H9 (cell line): ENCODE data around the gene ADGRG1. TPM values are rescaled to one million over a fixed set of nuclear protein-coding genes. Genes with fewer than 3 reads are reported as not detected.

Experiments
- DNase-seq: peaks from one replicate; pipeline ENCODE4 v3.0.0-alpha.2; 2017
- H2AFZ ChIP-seq: one replicate; pipeline ENCODE4 v1.6.1; 2013; ENCODE audit warnings: mild to moderate bottlenecking, low read length, control low read depth, moderate library complexity
- H2AK5ac ChIP-seq: 2 replicates; pipeline ENCODE4 v1.6.1; 2013; ENCODE audit warnings: low read length, control low read depth, mixed read lengths; ENCODE audit not compliant: insufficient read length
- H2BK120ac ChIP-seq: one replicate; pipeline ENCODE4 v1.6.1; 2013; ENCODE audit warnings: low read depth, mild to moderate bottlenecking, low read length, control low read depth, inconsistent platforms; ENCODE audit not compliant: poor library complexity, severe bottlenecking
- H2BK12ac ChIP-seq: 2 replicates; pipeline ENCODE4 v1.6.1; 2013; ENCODE audit warnings: low read length, control low read depth, mixed read lengths, low read depth; ENCODE audit not compliant: insufficient read length
- H2BK15ac ChIP-seq: 2 replicates; pipeline ENCODE4 v1.6.1; 2013; ENCODE audit warnings: low read depth, low read length, control low read depth
- H2BK20ac ChIP-seq: one replicate; pipeline ENCODE4 v1.6.1; 2013; ENCODE audit warnings: low read depth, mild to moderate bottlenecking, low read length, control low read depth, inconsistent platforms; ENCODE audit not compliant: poor library complexity, severe bottlenecking
- H2BK5ac ChIP-seq: 2 replicates; pipeline ENCODE4 v1.6.1; 2013; ENCODE audit warnings: low read length, control low read depth, mixed read lengths; ENCODE audit not compliant: insufficient read length
- H3K14ac ChIP-seq: 2 replicates; pipeline ENCODE4 v1.6.1; 2013; ENCODE audit warnings: low read length, control low read depth; ENCODE audit not compliant: insufficient read depth
- H3K18ac ChIP-seq: 2 replicates; pipeline ENCODE4 v1.6.1; 2013; ENCODE audit warnings: low read depth, mild to moderate bottlenecking, mixed read lengths, low read length, control low read depth; ENCODE audit not compliant: insufficient read length
- H3K23ac ChIP-seq: 2 replicates; pipeline ENCODE4 v1.6.1; 2013; ENCODE audit warnings: low read length, control low read depth, mixed read lengths, low read depth; ENCODE audit not compliant: insufficient read length
- H3K23me2 ChIP-seq: 2 replicates; pipeline ENCODE4 v1.6.1; 2013; ENCODE audit warnings: low read depth, mild to moderate bottlenecking, mixed read lengths, low read length, control low read depth; ENCODE audit not compliant: insufficient read length, poor library complexity, severe bottlenecking
- H3K27ac ChIP-seq: 2 replicates; pipeline ENCODE4 v1.5.1; 2013; ENCODE audit warnings: low read length, control low read depth, mixed read lengths, low read depth; ENCODE audit not compliant: insufficient read length
- H3K27me3 ChIP-seq: 2 replicates; pipeline ENCODE4 v1.6.1; 2013; ENCODE audit warnings: low read length, control low read depth, inconsistent platforms; ENCODE audit not compliant: insufficient read depth
- H3K4ac ChIP-seq: 2 replicates; pipeline ENCODE4 v1.6.1; 2013; ENCODE audit warnings: low read depth, mild to moderate bottlenecking, control low read depth, inconsistent platforms, low read length, moderate library complexity
- H3K4me1 ChIP-seq: 2 replicates; pipeline ENCODE4 v1.6.1; 2013; ENCODE audit warnings: low read length, control low read depth, inconsistent platforms; ENCODE audit not compliant: insufficient read depth
- H3K4me2 ChIP-seq: 2 replicates; pipeline ENCODE4 v1.6.1; 2013; ENCODE audit warnings: low read length, control low read depth, mixed read lengths; ENCODE audit not compliant: insufficient read length, insufficient read depth
- H3K56ac ChIP-seq: 2 replicates; pipeline ENCODE4 v1.6.1; 2013; ENCODE audit warnings: low read depth, mild to moderate bottlenecking, mixed read lengths, low read length, control low read depth; ENCODE audit not compliant: insufficient read length
- H3K79me1 ChIP-seq: 2 replicates; pipeline ENCODE4 v1.6.1; 2013; ENCODE audit warnings: low read depth, mild to moderate bottlenecking, moderate library complexity, low read length, control low read depth, inconsistent platforms; ENCODE audit not compliant: insufficient read depth, poor library complexity, severe bottlenecking
- H3K79me2 ChIP-seq: 2 replicates; pipeline ENCODE4 v1.6.1; 2013; ENCODE audit warnings: low read length, control low read depth, inconsistent platforms; ENCODE audit not compliant: insufficient read depth
- H3K9ac ChIP-seq: 2 replicates; pipeline ENCODE4 v1.6.1; 2013; ENCODE audit warnings: low read length, control low read depth, mixed read lengths; ENCODE audit not compliant: insufficient read length; ENCODE audit errors: extremely low read depth
- H3K9me3 ChIP-seq: one replicate; pipeline ENCODE4 v1.6.1; 2013; ENCODE audit warnings: low read depth, low read length, inconsistent platforms; ENCODE audit not compliant: control insufficient read depth
- H3T11ph ChIP-seq: one replicate; pipeline ENCODE4 v1.6.1; 2013; ENCODE audit warnings: mild to moderate bottlenecking, low read length, control low read depth, inconsistent platforms
- H4K20me1 ChIP-seq: one replicate; pipeline ENCODE4 v1.6.1; 2013; ENCODE audit not compliant: control insufficient read depth, insufficient read length, insufficient read depth
- H4K5ac ChIP-seq: 2 replicates; pipeline ENCODE4 v1.6.1; 2013; ENCODE audit warnings: low read depth, mild to moderate bottlenecking, mixed read lengths, low read length, control low read depth; ENCODE audit not compliant: insufficient read length
- H4K8ac ChIP-seq: replicated peaks from 2 replicates; pipeline ENCODE4 v1.6.1; 2013; ENCODE audit warnings: low read length, control low read depth, mixed read lengths, low read depth; ENCODE audit not compliant: insufficient read length
- H4K91ac ChIP-seq: 2 replicates; pipeline ENCODE4 v1.6.1; 2013; ENCODE audit warnings: low read depth, mild to moderate bottlenecking, moderate library complexity, mixed read lengths, low read length, control low read depth; ENCODE audit not compliant: insufficient read length
- H3K27ac Mint-ChIP-seq, 3 experiments: 2 replicates in 2 of 3; 3 replicates in 1 of 3; pipeline ENCODE4 v1.8.0; 2020 to 2021; ENCODE audit warnings: mixed read lengths in 3 of 3, mild to moderate bottlenecking in 1 of 3, moderate library complexity in 1 of 3
- H3K27me3 Mint-ChIP-seq: 2 replicates; pipeline ENCODE4 v1.8.0; 2021; ENCODE audit warnings: low read depth, mild to moderate bottlenecking, moderate library complexity, mixed read lengths
- H3K36me3 Mint-ChIP-seq, 3 experiments: 2 replicates in 2 of 3; 3 replicates in 1 of 3; pipeline ENCODE4 v1.8.0; 2020 to 2021; ENCODE audit warnings: low read depth in 3 of 3, mixed read lengths in 3 of 3; ENCODE audit not compliant: insufficient read depth in 1 of 3
- H3K4me1 Mint-ChIP-seq, 2 experiments: 2 replicates each; pipeline ENCODE4 v1.8.0; 2020; ENCODE audit warnings: mixed read lengths in 2 of 2
- H3K4me3 Mint-ChIP-seq, 2 experiments: 2 replicates in 1 of 2; 3 replicates in 1 of 2; pipeline ENCODE4 v1.8.0; 2020 to 2021; ENCODE audit warnings: mild to moderate bottlenecking in 2 of 2, mixed read lengths in 2 of 2, moderate library complexity in 1 of 2
- H3K9me3 Mint-ChIP-seq, 2 experiments: 2 replicates in 1 of 2; 3 replicates in 1 of 2; pipeline ENCODE4 v1.8.0; 2020; ENCODE audit warnings: mild to moderate bottlenecking in 2 of 2, mixed read lengths in 2 of 2, moderate library complexity in 1 of 2
- WGBS: extraction: QIAGEN DNeasy Blood & Tissue Kit; methylation state at CpG from one replicate; pipeline ENCODE4 v1.1.7; 2013; ENCODE audit warnings: missing lambda C conversion rate, low lambda C conversion rate, mixed read lengths; ENCODE audit not compliant: insufficient read length; ENCODE audit errors: extremely low coverage; 5-methylcytosine and 5-hydroxymethylcytosine counted together
- total RNA-seq: library from RNA; stranded (reverse); gene quantifications from 2 replicates; pipeline ENCODE4 v1.2.1, GENCODE V29; 2021
- TF ChIP-seq, protein P1 (sequence below): fragments of 200-600 bp; sonication (generic); conservative IDR thresholded peaks from 3 replicates; pipeline ENCODE4 v1.8.0; 2021; ENCODE audit warnings: antibody characterized with exemption, mild to moderate bottlenecking

Gene ADGRG1
- total RNA-seq, 1 experiment from 2014 or later = 1.1 TPM

DNA sequence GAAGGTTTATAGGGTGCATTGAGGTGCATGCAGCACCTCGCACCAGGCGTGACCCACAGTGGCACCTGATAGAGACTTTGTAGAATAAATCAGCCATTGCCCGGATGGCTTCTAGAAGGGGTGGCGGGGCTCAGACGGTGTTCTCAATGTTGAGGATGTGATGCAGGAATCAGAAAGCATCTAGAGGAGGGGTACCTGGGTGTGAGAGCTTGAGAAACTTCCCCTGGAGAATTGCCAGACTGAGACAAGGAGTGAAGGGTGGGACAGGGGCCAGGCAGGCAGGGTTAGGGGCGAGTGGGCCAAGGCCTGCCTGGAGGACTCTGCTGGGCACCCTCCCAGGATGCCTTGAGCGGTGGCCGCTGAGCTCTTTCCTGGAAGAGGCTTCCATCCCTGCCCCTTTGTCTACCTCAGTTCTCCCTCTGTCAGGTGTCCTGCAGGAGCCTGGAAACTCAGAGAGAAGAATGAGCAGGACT lies 9.3 kb upstream of the ADGRG1 start:
- no peaks in the 10 kb centered on the region for H3K23me2 ChIP-seq
- no peak overlapping the region for H2BK20ac ChIP-seq
- peaks cover 1% of the 10 kb centered on the region for H3K27me3 Mint-ChIP-seq
- H2BK12ac ChIP-seq = no peak overlapping the region
- H3K56ac ChIP-seq = no peak overlapping the region
- no peak overlapping the region for H2BK120ac ChIP-seq
- H2AK5ac ChIP-seq = no peak overlapping the region
- H3K79me2 ChIP-seq = no peaks in the 10 kb centered on the region
- H3K79me1 ChIP-seq = no peaks in the 10 kb centered on the region
- H2BK5ac ChIP-seq = no peak overlapping the region
- H4K5ac ChIP-seq = no peak overlapping the region
- H3K18ac ChIP-seq = no peak overlapping the region
- H2BK15ac ChIP-seq = no peak overlapping the region
- H3K27ac ChIP-seq = no peak overlapping the region
- H4K91ac ChIP-seq = no peak overlapping the region
- H3K27me3 ChIP-seq = no peaks in the 10 kb centered on the region
- TF ChIP-seq, protein P1, sequence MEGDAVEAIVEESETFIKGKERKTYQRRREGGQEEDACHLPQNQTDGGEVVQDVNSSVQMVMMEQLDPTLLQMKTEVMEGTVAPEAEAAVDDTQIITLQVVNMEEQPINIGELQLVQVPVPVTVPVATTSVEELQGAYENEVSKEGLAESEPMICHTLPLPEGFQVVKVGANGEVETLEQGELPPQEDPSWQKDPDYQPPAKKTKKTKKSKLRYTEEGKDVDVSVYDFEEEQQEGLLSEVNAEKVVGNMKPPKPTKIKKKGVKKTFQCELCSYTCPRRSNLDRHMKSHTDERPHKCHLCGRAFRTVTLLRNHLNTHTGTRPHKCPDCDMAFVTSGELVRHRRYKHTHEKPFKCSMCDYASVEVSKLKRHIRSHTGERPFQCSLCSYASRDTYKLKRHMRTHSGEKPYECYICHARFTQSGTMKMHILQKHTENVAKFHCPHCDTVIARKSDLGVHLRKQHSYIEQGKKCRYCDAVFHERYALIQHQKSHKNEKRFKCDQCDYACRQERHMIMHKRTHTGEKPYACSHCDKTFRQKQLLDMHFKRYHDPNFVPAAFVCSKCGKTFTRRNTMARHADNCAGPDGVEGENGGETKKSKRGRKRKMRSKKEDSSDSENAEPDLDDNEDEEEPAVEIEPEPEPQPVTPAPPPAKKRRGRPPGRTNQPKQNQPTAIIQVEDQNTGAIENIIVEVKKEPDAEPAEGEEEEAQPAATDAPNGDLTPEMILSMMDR = no peak
- H3K23ac ChIP-seq = no peak overlapping the region
- no peaks in the 10 kb centered on the region for H3K9me3 ChIP-seq
- H2AFZ ChIP-seq = no peak overlapping the region
- H4K8ac ChIP-seq = no peak overlapping the region
- no peak overlapping the region for H3K4me2 ChIP-seq
- no peaks in the 10 kb centered on the region for H3K9me3 Mint-ChIP-seq
- H3K36me3 Mint-ChIP-seq = no peaks in the 10 kb centered on the region
- H3K9ac ChIP-seq = no peak overlapping the region
- no peaks in the 10 kb centered on the region for H4K20me1 ChIP-seq
- no peaks in the 10 kb centered on the region for H3K4me1 ChIP-seq
- H3K14ac ChIP-seq = no peak overlapping the region; the same call in 1 of the 2 replicates
- H3K4me1 Mint-ChIP-seq = peaks cover 25 to 51% of the 10 kb centered on the region in 2 experiments
- peak overlapping the region in 1 of 3 experiments; percentile 56; a peak in 2 of 7 replicates for H3K27ac Mint-ChIP-seq
- no peak overlapping the region for H3T11ph ChIP-seq
- no peak overlapping the region; a peak in 1 of 5 replicates for H3K4me3 Mint-ChIP-seq
- no peak for DNase-seq
- no peak overlapping the region for H3K4ac ChIP-seq
- WGBS = no CpG with 5 or more reads among the region's 8 CpGs
